Right lobe of liver (tissue), 6 donors: ENCODE data around the gene TFR2. TPM values are rescaled to one million over a fixed set of nuclear protein-coding genes. Genes with fewer than 3 reads are reported as not detected.
A peak's percentile ranks its signal among the peaks of the same experiment; 100 is the strongest.

ENCODE experiments used
- ATAC-seq, 4 donors: fragments of 200-7000 bp; cut with Tn5 transposase; one replicate each; pipeline ENCODE4 v1.9.1; 2020; ENCODE audit warnings: mild to moderate bottlenecking in 4 of 4, moderate library complexity in 4 of 4
- DNase-seq, 3 donors: peaks; one replicate each; pipeline ENCODE4 v3.0.0-alpha.2; 2020
- H3K27ac ChIP-seq, 3 donors: fragments of 200-600 bp; one replicate each; pipeline ENCODE4 v1.8.0; 2022
- H3K27me3 ChIP-seq, 2 donors: fragments of 200-600 bp; one replicate each; pipeline ENCODE4 v1.8.0; 2022
- H3K36me3 ChIP-seq, 4 donors: fragments of 200-600 bp; sonication (generic) in 1 of 4; one replicate each; pipeline versions ENCODE4 v1.5.1 to v1.8.0; 2017 to 2022; ENCODE audit warnings: control low read depth in 1 of 4
- H3K4me1 ChIP-seq, 4 donors: fragments of 200-600 bp; sonication (generic) in 1 of 4; one replicate each; pipeline versions ENCODE4 v1.5.1 to v1.8.0; 2017 to 2022; ENCODE audit warnings: control low read depth in 1 of 4
- H3K4me3 ChIP-seq, 3 donors: fragments of 200-600 bp; one replicate each; pipeline ENCODE4 v1.8.0; 2022
- H3K9me3 ChIP-seq, 4 donors: fragments of 200-600 bp; sonication (generic) in 1 of 4; one replicate each; pipeline versions ENCODE4 v1.5.1 to v1.8.0; 2017 to 2022; ENCODE audit warnings: control low read depth in 1 of 4
- POLR2A ChIP-seq: fragments of 450-650 bp; IDR thresholded peaks from one replicate; pipeline ENCODE4 v1.6.1; 2017; ENCODE audit warnings: antibody characterized with exemption, mild to moderate bottlenecking
- WGBS: methylation state at CpG from one replicate; pipeline ENCODE4 v1.1.6; 2018; ENCODE audit warnings: low coverage, low lambda C conversion rate; ENCODE audit not compliant: insufficient coverage; ENCODE audit errors: missing lambda C conversion rate; 5-methylcytosine and 5-hydroxymethylcytosine counted together
- intact Hi-C, 2 donors: fragments of 100-400 bp; cut with DNase I; formaldehyde crosslinking; loops; one replicate each; pipeline versions ENCODE4 v1.11.2 to v1.14.1; 2022
- total RNA-seq, 6 experiments: library from RNA; depleted of rRNA in 2 of 6; stranded (reverse); fragments of >200 nt in 2 of 6; fragmentation: NEBNext Ultra II Directional in 3 of 6; extraction: Animal tissue kit (Norgen Biotek cat#: 25700) in 3 of 6; gene quantifications; one replicate each; pipeline versions ENCODE4 v1.1.0 to v1.2.4, GENCODE V29; 2016 to 2023
- TF ChIP-seq, protein P1 (sequence below), 4 donors: fragments of 200-600 bp in 3 of 4; fragments of 450-650 bp in 1 of 4; IDR thresholded peaks; one replicate each; pipeline versions ENCODE4 v1.5.1 to v1.8.0; 2016 to 2022; ENCODE audit warnings: antibody characterized with exemption in 4 of 4, mild to moderate bottlenecking in 2 of 4
- donor health status: DM: no; HTN: yes; CAD: no.
- donor health status: DM: no; HTN: no; CAD: no.
- donor health status: DM: no; HTN: no; CAD: no.
- donor health status: DM: no; HTN: yes; CAD: no.
- donor health status: DM: no; HTN: yes; CAD: no.

TFR2 gene
- total RNA-seq, 6 experiments from 2014 or later = 413 to 669 (median 501) TPM

DNA sequence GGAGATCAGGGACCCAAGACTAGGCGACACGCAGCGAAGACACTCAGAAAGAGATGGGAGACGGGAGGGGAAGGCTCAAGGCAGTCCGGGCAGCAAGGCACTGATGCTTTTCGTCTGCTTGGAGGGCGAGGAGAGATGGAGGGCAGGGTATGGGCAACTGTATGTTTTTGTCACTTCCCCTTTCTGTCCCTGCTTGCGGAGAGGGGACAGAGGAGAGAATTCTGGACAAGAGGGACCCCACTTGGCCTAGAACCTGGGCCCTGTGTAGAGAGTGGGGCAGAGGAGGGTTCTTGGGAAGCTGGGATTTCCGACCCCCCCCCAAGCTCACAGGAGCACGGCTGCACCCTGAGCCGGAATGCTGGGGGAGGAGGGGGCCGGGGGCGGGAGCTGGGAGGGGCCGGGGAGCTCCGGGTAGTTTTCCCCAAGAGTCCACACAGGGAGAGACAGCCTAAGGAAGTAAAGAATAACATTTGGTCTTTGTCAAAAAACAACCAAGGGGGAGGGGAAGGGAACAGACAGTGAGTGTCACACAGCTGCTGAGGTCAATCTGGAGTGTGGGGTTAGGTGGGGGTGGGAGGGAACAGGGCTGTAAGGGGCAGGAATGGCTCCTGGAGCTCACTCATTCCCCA lies 57.2 kb downstream of the TFR2 start:
- Histone ChIP-seq H3K36me3 (peaks cover 0 to 24% (median 9%) of the 10 kb centered on the region in 4 donors), H3K27me3 (no peaks in the 10 kb centered on the region), H3K4me1 (peaks cover 0 to 21% (median 7%) of the 10 kb centered on the region in 4 donors), H3K4me3 (peak overlapping the region; percentile 96 to 100 (median 99)), H3K9me3 (no peaks in the 10 kb centered on the region), H3K27ac (peak overlapping the region; percentile 98 to 99 (median 99))
- ATAC-seq = no peak
- intact Hi-C loops = loop anchor here in 1 of 2 donors (10.0 kb wide), 1 partner anchor 91 kb away; the partner anchor contains the start of gene GNB2
- DNase-seq = no peak
- 33% methylated on average over 11 of the region's 15 CpGs for WGBS
- TF ChIP-seq POLR2A = no peak
- TF ChIP-seq, protein P1, sequence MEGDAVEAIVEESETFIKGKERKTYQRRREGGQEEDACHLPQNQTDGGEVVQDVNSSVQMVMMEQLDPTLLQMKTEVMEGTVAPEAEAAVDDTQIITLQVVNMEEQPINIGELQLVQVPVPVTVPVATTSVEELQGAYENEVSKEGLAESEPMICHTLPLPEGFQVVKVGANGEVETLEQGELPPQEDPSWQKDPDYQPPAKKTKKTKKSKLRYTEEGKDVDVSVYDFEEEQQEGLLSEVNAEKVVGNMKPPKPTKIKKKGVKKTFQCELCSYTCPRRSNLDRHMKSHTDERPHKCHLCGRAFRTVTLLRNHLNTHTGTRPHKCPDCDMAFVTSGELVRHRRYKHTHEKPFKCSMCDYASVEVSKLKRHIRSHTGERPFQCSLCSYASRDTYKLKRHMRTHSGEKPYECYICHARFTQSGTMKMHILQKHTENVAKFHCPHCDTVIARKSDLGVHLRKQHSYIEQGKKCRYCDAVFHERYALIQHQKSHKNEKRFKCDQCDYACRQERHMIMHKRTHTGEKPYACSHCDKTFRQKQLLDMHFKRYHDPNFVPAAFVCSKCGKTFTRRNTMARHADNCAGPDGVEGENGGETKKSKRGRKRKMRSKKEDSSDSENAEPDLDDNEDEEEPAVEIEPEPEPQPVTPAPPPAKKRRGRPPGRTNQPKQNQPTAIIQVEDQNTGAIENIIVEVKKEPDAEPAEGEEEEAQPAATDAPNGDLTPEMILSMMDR (IDR thresholded peaks at IDR 0.05) = no peak

DNA sequence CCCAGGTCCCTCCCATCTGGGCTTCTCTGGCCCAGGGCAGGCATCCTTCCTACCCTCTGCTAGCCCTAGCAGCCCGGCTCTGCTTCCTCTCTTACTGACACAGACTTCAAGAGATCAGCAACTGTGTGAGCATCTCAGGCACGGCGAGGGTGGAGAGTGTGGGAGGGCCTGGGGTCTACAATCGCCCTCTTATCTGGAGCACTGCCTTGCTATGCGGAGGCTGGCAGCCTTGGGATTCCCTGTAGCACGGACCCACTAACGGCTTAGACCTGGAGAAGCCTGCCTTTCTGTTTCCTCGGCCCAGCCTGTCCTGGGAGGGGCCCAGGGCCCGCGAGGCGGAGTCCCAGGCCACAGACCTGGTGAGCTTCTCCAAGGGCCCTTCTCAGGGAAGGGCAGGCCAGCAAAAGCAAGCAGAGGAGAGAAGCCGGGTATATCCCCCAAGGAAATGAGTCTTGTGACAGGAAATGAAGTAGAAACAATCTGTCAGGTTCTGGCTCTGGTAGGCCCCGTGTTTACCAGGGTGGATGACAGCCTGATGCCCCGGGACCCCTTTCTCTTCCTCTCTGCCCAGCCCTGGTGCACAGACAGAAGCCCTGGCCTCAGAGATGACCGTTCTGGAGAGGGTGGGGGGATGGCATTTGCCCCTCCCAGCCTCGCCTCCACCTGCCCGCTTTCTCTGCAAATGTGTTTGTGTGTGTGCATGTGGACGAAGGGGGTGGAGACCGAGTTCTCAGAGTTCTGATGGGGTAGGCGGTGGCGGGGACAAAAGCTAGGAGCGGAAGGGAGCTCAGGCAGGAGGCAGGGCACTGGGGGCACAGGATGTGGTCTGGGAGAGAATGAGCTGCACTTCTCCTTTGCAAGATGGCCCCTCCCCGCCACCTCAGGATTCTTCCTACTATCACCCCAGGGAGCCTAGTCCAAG lies 58.0 kb downstream of the TFR2 start:
- no peak for ATAC-seq
- Histone ChIP-seq H3K36me3 (peaks cover 0 to 32% (median 10%) of the 10 kb centered on the region in 4 donors), H3K4me3 (peak overlapping the region in 2 of 3 donors; percentile 9 to 99), H3K27ac (peak overlapping the region; percentile 98 to 99 (median 99)), H3K4me1 (peaks cover 0 to 21% (median 7%) of the 10 kb centered on the region in 4 donors), H3K27me3 (no peaks in the 10 kb centered on the region), H3K9me3 (no peaks in the 10 kb centered on the region)
- intact Hi-C loops = loop anchor here in 1 of 2 donors (10.0 kb wide), 1 partner anchor 91 kb away; the partner anchor contains the start of gene GNB2
- WGBS = 41% methylated on average over 15 of the region's 23 CpGs
- no peak for TF ChIP-seq POLR2A
- TF ChIP-seq, protein P1 (IDR thresholded peaks at IDR 0.05) = no peak
- DNase-seq = peak in 2 of 3 donors; percentile 65 to 69

GRCh38 chr7:100582650-100583049 lies 58.7 kb downstream of the TFR2 start:
- no peak for ATAC-seq
- intact Hi-C loops = loop anchor here in 1 of 2 donors (10.0 kb wide), 1 partner anchor 92 kb away; the partner anchor contains the start of gene GNB2
- Histone ChIP-seq H3K27me3 (no peaks in the 10 kb centered on the region), H3K9me3 (no peaks in the 10 kb centered on the region), H3K4me3 (peak overlapping the region in 1 of 3 donors; percentile 99), H3K36me3 (peaks cover 0 to 39% (median 14%) of the 10 kb centered on the region in 4 donors), H3K27ac (peak overlapping the region in 1 of 3 donors; percentile 53), H3K4me1 (peaks cover 0 to 21% (median 7%) of the 10 kb centered on the region in 4 donors)
- 52% methylated on average over 6 of the region's 11 CpGs for WGBS
- DNase-seq = no peak
- TF ChIP-seq, protein P1 (IDR thresholded peaks at IDR 0.05) = no peak
- TF ChIP-seq POLR2A = no peak

DNA sequence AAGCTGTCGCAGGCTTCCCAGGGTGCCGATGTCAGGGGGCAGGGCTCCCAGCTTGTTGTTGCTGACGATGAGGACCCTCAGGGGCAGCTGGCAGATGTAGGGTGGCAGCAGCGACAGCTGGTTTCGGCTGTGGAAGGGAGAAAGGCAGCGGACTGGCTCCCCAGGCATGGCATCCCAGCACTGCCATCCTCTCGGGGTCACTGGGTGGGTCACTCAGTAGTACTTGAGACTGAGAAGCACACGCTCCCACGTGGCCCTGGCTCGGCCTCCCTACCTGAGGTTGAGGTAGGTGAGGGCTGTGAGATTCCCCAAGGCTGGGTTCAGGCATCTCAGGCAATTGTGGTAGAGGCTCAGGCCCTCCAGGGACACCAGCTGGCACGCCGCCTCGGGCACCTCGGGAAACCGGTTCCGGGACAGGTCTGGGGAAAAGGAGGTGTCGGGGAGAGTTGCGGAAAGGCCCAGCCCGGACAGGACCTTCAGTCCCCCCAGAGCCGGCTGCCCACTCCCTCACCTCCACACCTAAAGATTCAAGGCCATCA lies 59.2 kb downstream of the TFR2 start:
- H3K4me1 ChIP-seq = peaks cover 0 to 21% (median 6%) of the 10 kb centered on the region in 4 donors
- DNase-seq (peak in 1 of 3 donors; percentile 54), ATAC-seq (no peak)
- 93% methylated on average over 6 of the region's 20 CpGs for WGBS
- no peak overlapping the region for H3K4me3 ChIP-seq
- intact Hi-C loops = loop anchor here in 1 of 2 donors (10.0 kb wide), 1 partner anchor 93 kb away; the partner anchor contains the start of gene GNB2
- no peaks in the 10 kb centered on the region for H3K9me3 ChIP-seq
- no peaks in the 10 kb centered on the region for H3K27me3 ChIP-seq
- TF ChIP-seq POLR2A = no peak
- TF ChIP-seq, protein P1 (IDR thresholded peaks at IDR 0.05) = no peak
- no peak overlapping the region for H3K27ac ChIP-seq
- H3K36me3 ChIP-seq = peaks cover 0 to 45% (median 14%) of the 10 kb centered on the region in 4 donors
